ENCODE measurements around the gene MAPK13.
"Not testable (repeated sequence)": the region's sequence is repeated elsewhere in the genome, so short reads cannot be mapped to it uniquely, and the experiment has no call there.

Gene MAPK13

GRCh38 chr6:36127462-36128016 lies 2.8 kb upstream of the MAPK13 start:
- in situ Hi-C loops (cut with MboI; ENCODE audit: low sequenced_read_pairs, unreplicated experiment) = no loop called here
- TF ChIP-seq, protein P1, sequence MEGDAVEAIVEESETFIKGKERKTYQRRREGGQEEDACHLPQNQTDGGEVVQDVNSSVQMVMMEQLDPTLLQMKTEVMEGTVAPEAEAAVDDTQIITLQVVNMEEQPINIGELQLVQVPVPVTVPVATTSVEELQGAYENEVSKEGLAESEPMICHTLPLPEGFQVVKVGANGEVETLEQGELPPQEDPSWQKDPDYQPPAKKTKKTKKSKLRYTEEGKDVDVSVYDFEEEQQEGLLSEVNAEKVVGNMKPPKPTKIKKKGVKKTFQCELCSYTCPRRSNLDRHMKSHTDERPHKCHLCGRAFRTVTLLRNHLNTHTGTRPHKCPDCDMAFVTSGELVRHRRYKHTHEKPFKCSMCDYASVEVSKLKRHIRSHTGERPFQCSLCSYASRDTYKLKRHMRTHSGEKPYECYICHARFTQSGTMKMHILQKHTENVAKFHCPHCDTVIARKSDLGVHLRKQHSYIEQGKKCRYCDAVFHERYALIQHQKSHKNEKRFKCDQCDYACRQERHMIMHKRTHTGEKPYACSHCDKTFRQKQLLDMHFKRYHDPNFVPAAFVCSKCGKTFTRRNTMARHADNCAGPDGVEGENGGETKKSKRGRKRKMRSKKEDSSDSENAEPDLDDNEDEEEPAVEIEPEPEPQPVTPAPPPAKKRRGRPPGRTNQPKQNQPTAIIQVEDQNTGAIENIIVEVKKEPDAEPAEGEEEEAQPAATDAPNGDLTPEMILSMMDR (IDR thresholded peaks at IDR 0.05; ENCODE audit: borderline replicate concordance, control extremely low read depth, extremely low read depth, insufficient read depth, missing control alignments) = no peak
- DNase-seq (ENCODE audit: low spot score) = no peak

- in situ Hi-C loops (cut with MboI; ENCODE audit: low sequenced_read_pairs, unreplicated experiment) = no loop called here
- TF ChIP-seq, protein P1 (IDR thresholded peaks at IDR 0.05; ENCODE audit: borderline replicate concordance, control extremely low read depth, extremely low read depth, insufficient read depth, missing control alignments) = no peak
- DNase-seq (ENCODE audit: low spot score) = no peak
Observed at GRCh38 chr6:36128073-36128472, 2.2 kb upstream of the MAPK13 start.

DNA sequence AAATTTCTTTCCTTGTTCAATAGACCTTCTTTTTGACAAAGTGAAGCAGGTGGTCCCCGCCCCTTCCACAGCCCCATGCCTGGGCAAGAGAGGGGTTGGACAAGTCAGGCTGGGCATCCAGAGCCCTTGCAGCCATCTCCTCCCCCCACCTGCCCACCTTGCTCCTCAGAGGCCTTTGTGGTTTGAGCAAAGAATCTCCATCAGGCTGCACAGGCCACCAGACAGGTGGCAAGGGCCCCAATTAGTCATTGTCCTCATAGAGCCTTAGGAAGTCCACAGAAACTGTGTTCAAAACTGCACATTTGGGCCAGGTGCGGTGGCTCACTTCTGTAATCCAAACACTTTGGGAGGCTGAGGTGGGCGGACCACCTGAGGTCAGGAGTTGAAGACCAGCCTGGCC lies 1.5 kb upstream of the MAPK13 start:
- in situ Hi-C loops (cut with MboI; ENCODE audit: low sequenced_read_pairs, unreplicated experiment) = no loop called here
- no peak for DNase-seq (ENCODE audit: low spot score)
- TF ChIP-seq, protein P1 (IDR thresholded peaks at IDR 0.05; ENCODE audit: borderline replicate concordance, control extremely low read depth, extremely low read depth, insufficient read depth, missing control alignments) = no peak

- in situ Hi-C loops (cut with MboI; ENCODE audit: low sequenced_read_pairs, unreplicated experiment); DNase-seq (ENCODE audit: low spot score): not testable (repeated sequence)
Observed at GRCh38 chr6:36129334-36129733, 979 bp upstream of the MAPK13 start.

- DNase-seq (ENCODE audit: low spot score) = peak; percentile 79
- in situ Hi-C loops (cut with MboI; ENCODE audit: low sequenced_read_pairs, unreplicated experiment) = no loop called here
Observed at GRCh38 chr6:36130667-36131510, 576 bp downstream of the MAPK13 start.

GRCh38 chr6:36131511-36132245 lies 1.4 kb downstream of the MAPK13 start:
- in situ Hi-C loops (cut with MboI; ENCODE audit: low sequenced_read_pairs, unreplicated experiment) = no loop called here
- TF ChIP-seq, protein P1 (IDR thresholded peaks at IDR 0.05; ENCODE audit: borderline replicate concordance, control extremely low read depth, extremely low read depth, insufficient read depth, missing control alignments) = no peak
- peak; percentile 86 for DNase-seq (ENCODE audit: low spot score)

More at GRCh38 chr6:36130667-36131510, 576 bp downstream of the MAPK13 start:
- TF ChIP-seq, protein P1 (IDR thresholded peaks at IDR 0.05; ENCODE audit: borderline replicate concordance, control extremely low read depth, extremely low read depth, insufficient read depth, missing control alignments) = peak; percentile 22
